Dedifferentiated amniotic fluid mesenchymal stem cell (primary cell): Measurements from ENCODE around the gene YPEL1.
"Not testable (repeated sequence)": the region's sequence is repeated elsewhere in the genome, so short reads cannot be mapped to it uniquely, and the experiment has no call there.

Experiments used
- DNase-seq: peaks from one replicate; pipeline ENCODE4 v3.0.0-alpha.2; 2016; ENCODE audit errors: extremely low spot score

Gene YPEL1

GRCh38 chr22:21683401-21683811, 52.2 kb downstream of the YPEL1 start:
- DNase-seq = no peak

GRCh38 chr22:21682385-21683175, 53.0 kb downstream of the YPEL1 start:
- DNase-seq = no peak

- no peak for DNase-seq
Measured at GRCh38 chr22:21681566-21682370, 53.8 kb downstream of the YPEL1 start.

GRCh38 chr22:21680830-21681565, 54.6 kb downstream of the YPEL1 start:
- no peak for DNase-seq

GRCh38 chr22:21679383-21679782, 56.2 kb downstream of the YPEL1 start:
- no peak for DNase-seq

GRCh38 chr22:21678842-21679241, 56.8 kb downstream of the YPEL1 start:
- DNase-seq = not testable (repeated sequence)

GRCh38 chr22:21677606-21678443, 57.8 kb downstream of the YPEL1 start:
- no peak for DNase-seq

GRCh38 chr22:21674638-21675245, 60.9 kb downstream of the YPEL1 start:
- no peak for DNase-seq

- no peak for DNase-seq
Measured at GRCh38 chr22:21673534-21674321, 61.9 kb downstream of the YPEL1 start.

- DNase-seq = no peak
Measured at GRCh38 chr22:21672107-21672629, 63.4 kb downstream of the YPEL1 start.

- DNase-seq = no peak
Measured at GRCh38 chr22:21669026-21669425, 66.6 kb downstream of the YPEL1 start.

GRCh38 chr22:21666786-21667185, 68.8 kb downstream of the YPEL1 start:
- no peak for DNase-seq

GRCh38 chr22:21665047-21665851, 70.3 kb downstream of the YPEL1 start:
- DNase-seq = no peak

- no peak for DNase-seq
Measured at GRCh38 chr22:21663738-21664137, 71.9 kb downstream of the YPEL1 start.

- DNase-seq = no peak
Measured at GRCh38 chr22:21661991-21662390, 73.6 kb downstream of the YPEL1 start.

GRCh38 chr22:21660904-21661303, 74.7 kb downstream of the YPEL1 start:
- DNase-seq = no peak

- no peak for DNase-seq
Measured at GRCh38 chr22:21659864-21660525, 75.6 kb downstream of the YPEL1 start.

- no peak for DNase-seq
Measured at GRCh38 chr22:21657360-21658032, 78.1 kb downstream of the YPEL1 start.
